ENCODE measurements around the gene SLC22A14. TPM values are rescaled to one million over a fixed set of nuclear protein-coding genes. Genes with fewer than 3 reads are reported as not detected.
A peak's percentile ranks its signal among the peaks of the same experiment; 100 is the strongest.

The SLC22A14 gene
- total and polyA plus RNA-seq, 5 donors: 0.11 to 0.17 (median 0.14) TPM; not detected in 2

DNA sequence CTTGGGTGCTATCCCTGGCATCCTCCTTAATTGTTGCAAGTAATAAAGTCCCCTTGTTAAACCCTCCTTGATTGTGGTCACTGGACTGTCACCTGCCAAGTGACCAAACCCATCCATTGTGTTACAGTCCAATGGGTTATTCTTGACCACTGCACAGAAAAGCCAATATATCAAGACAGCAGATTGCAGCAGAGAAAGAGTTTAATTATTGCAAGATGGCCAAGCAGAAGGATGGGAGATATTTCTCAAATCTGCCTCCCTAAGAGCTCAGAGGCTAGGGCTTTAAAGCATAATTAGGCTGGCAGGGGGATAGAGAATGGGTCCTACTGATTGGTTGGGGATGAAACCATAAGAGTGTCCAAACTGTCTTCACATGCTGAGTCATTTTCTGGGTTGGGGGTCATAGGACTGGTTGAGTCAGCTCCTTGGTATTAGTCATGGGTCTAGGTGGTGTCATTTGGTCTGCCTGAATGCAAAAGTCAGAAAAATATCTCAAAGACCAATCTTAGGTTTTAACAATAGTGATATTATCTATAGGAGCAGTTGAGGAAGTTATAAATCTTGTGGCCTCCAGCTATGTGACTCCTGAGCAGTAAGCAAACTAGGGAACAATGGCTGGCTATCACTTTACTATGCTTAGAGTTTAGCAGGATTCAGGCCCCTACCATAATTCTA, 45.4 kb downstream of the SLC22A14 start:
- Histone ChIP-seq H3K9me3 (ENCODE audit: control insufficient read depth, low read length) (no peaks in the 10 kb centered on the region), H3K4me3 (ENCODE audit: low read length) (no peak overlapping the region), H3K27ac (ENCODE audit: low read length) (no peak overlapping the region), H3K27me3 (ENCODE audit: control insufficient read depth, insufficient read depth) (no peaks in the 10 kb centered on the region), H3K4me1 (ENCODE audit: control insufficient read depth, insufficient read depth, low read length) (no peaks in the 10 kb centered on the region)
- intact Hi-C loops (cut with DNase I): no loop called here
- no peak for DNase-seq
- no peak for ATAC-seq

DNA sequence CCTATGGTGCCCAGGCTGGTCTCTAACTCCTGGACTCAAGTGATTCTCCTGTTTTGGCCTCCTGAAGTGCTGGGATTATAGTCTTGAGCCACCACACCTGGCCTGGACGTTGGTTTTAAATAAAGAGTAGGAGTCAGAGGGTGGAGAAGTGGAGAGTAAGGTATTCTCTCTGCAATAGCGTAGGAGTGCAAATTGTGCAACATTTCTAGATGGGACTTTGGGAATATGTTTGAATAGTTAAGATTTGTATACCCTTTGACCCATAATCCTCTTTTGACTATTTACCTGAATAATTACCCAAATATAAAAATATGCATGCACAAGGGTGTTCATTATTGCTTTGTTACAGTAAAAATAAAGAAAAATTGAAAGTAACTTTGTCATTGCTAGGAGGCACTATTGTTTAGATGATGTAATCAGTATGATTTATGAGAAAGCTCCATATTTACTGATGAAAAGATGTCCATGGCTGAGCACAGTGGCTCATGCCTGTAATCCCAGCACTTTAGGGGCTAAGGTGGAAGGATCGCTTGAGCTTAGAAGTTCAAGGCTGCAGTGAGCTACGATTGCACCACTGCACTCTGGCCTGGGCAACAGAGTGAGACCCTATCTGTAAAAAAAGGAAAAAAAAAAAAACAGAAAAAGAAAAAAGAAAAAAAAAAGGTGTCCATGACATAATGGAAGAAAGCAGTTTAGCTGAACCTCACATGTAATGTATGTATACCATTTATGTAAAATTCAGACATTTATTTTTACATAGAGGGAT, 49.3 kb downstream of the SLC22A14 start:
- Histone ChIP-seq H3K4me3 (ENCODE audit: low read length) (no peak overlapping the region), H3K9me3 (ENCODE audit: control insufficient read depth, low read length) (no peaks in the 10 kb centered on the region), H3K27me3 (ENCODE audit: control insufficient read depth, insufficient read depth) (no peaks in the 10 kb centered on the region), H3K27ac (ENCODE audit: low read length) (no peak overlapping the region), H3K4me1 (ENCODE audit: control insufficient read depth, insufficient read depth, low read length) (no peaks in the 10 kb centered on the region)
- ATAC-seq: no peak
- no peak for DNase-seq
- intact Hi-C loops (cut with DNase I): no loop called here
- 80% methylated on average over 4 of the region's 4 CpGs for WGBS

DNA sequence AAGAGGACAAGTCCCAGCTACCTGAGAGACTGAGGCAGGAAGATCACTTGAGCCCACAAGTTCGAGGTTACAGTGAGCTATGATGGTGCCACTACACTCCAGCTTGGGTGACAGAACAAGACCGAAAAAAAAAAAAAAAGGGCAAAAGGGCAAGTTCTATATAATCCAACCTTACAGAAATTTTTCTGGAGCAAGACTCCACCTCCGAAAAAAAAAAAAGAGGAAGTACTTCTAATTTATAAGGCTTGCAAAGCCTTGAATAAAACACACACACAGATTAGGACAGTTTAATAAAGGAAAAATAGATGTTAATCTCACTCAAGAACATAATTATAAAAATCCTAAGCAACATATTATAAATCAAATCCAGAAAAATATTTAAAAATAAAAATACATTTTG, 50.1 kb downstream of the SLC22A14 start:
- intact Hi-C loops (cut with DNase I): no loop called here
- no peaks in the 10 kb centered on the region for H3K27me3 ChIP-seq (ENCODE audit: control insufficient read depth, insufficient read depth)
- H3K4me1 ChIP-seq (ENCODE audit: control insufficient read depth, insufficient read depth, low read length): no peaks in the 10 kb centered on the region
- H3K27ac ChIP-seq (ENCODE audit: low read length): no peak overlapping the region
- H3K4me3 ChIP-seq (ENCODE audit: low read length): no peak overlapping the region
- no peak for ATAC-seq
- no peaks in the 10 kb centered on the region for H3K9me3 ChIP-seq (ENCODE audit: control insufficient read depth, low read length)
- DNase-seq: no peak
- WGBS: 70% methylated on average over 3 of the region's 3 CpGs

DNA sequence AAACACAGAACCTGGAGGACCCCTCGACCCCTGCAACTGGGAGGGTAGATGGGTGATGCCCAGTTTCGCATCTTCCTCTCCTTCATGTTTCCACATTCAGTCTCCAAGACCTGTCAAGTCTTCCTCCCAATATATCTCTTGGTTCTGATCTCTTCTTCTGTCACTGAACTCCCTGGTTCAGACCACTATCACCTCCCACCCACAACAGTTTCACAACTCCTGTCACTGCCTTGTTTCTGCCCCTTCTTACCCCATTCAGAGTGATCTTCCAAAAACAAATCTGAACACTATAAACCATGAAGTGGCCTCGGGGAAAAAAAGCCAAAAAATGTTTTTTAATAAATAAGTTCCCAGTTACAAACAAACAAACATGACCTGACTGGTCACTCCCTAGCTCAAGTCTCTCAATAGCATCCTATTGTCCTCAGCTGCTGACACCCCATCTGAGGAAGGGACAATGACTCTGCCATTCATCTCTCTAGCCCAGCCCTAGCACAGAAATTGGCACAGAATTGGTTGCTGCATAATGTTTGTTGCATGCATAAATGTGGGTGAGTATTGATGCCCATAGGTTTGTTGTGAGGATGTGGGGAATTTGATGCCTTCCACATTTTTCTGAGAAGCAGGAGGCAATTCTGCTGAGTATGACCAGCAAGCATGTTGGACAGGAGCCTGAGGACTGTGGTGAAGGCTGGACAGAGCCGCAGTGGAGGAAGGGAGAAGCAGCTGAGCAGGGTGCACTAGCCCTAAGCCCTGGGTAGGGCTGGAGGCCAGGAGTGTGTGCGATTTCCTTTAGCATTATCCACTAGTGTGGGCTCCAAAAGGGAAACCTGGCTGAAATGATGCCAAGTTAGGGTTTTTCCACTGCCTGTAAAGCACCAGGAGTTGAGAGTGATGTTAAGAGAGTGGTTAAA, 52.3 kb downstream of the SLC22A14 start:
- WGBS: 70% methylated on average over 5 of the region's 5 CpGs
- no peak for ATAC-seq

DNA sequence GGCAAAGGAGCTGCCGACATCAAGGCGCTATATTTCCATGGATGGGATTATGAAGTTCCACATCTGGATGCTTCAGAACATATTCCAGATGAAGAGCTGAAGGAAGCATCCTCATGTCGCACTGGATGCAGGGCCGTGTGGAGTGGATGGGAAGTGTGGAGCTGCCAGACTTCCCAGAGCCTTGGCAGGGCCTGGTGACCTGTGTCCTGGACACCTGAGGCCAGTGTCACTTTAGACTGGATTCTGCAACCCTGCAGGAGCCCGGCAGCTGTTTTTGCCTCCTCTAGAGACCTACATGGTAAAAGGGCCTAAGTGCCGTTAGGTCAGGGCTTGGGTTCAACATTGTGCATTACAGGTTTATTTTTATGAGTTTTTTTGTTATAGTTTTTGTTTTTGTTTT, 53.2 kb downstream of the SLC22A14 start:
- Histone ChIP-seq H3K9me3 (ENCODE audit: control insufficient read depth, low read length) (no peaks in the 10 kb centered on the region), H3K27me3 (ENCODE audit: control insufficient read depth, insufficient read depth) (no peaks in the 10 kb centered on the region), H3K4me3 (ENCODE audit: low read length) (no peak overlapping the region), H3K27ac (ENCODE audit: low read length) (no peak overlapping the region), H3K4me1 (ENCODE audit: control insufficient read depth, insufficient read depth, low read length) (no peaks in the 10 kb centered on the region)
- no peak for ATAC-seq
- DNase-seq: no peak
- 80% methylated on average over 6 of the region's 6 CpGs for WGBS
- intact Hi-C loops (cut with DNase I): no loop called here

More for the DNA sequence above, 52.3 kb downstream of the SLC22A14 start:
- intact Hi-C loops (cut with DNase I): no loop called here
- H3K9me3 ChIP-seq (ENCODE audit: control insufficient read depth, low read length): no peaks in the 10 kb centered on the region
- no peak overlapping the region for H3K4me3 ChIP-seq (ENCODE audit: low read length)
- H3K27ac ChIP-seq (ENCODE audit: low read length): no peak overlapping the region
- no peaks in the 10 kb centered on the region for H3K4me1 ChIP-seq (ENCODE audit: control insufficient read depth, insufficient read depth, low read length)
- H3K27me3 ChIP-seq (ENCODE audit: control insufficient read depth, insufficient read depth): no peaks in the 10 kb centered on the region
- DNase-seq: no peak

DNA sequence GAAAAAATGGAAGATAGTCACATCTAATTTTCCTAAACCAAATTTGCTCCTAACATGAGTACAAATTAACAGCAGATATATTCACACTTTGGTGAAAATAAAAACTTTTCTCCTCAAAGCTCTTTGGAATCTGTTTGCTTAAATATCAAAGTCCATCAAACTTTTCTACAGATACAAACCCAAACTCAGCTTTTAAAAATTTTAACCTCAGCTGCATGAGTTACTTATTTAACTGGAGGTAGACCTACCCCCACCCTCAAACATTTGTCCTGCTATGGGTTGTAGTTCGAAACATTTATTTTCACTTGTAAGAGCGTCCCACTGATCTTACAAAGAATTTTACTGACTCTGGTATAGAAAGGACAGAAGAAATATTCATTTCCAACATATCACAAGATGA, 55.6 kb downstream of the SLC22A14 start:
- no peaks in the 10 kb centered on the region for H3K4me1 ChIP-seq (ENCODE audit: control insufficient read depth, insufficient read depth, low read length)
- 88% methylated on average over 2 of the region's 2 CpGs for WGBS

DNA sequence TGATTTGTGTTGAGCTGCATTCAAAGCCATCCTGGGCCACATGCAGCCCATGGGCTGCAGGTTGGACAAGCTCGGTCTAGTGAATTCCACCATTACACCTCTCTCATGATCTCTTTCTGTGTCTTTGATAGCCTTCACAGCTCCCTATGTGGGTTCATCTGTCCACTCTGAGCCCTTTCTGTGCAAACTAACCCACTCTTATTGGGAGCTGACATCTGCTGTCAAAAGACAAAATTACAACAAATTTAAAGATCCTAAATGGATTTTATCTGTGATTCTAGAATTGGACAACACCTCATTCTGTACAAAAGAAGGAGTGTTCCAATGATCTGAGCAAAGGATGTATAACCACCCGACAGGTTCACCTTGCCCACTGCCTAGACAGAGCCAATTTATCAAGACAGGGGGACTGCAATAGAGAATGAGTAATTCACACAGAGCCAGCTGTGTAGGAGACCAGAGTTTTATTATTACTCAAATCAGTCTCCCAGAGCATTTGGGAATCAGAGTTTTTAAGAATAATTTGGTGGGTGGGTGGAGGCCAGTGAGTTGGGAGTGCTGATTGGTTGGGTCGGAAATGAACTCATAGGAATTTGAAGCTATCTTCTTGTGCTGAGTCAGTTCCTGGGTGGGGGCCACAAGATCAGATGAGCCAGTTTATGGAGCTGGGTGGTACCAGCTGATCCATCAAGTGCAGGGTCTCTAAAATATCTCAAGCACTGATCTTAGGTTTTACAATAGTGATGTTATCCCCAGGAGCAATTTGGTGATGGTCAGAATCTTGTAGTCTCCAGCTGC, 61.9 kb downstream of the SLC22A14 start:
- Histone ChIP-seq H3K4me3 (ENCODE audit: low read length) (no peak overlapping the region), H3K27me3 (ENCODE audit: control insufficient read depth, insufficient read depth) (no peaks in the 10 kb centered on the region), H3K9me3 (ENCODE audit: control insufficient read depth, low read length) (no peaks in the 10 kb centered on the region), H3K27ac (ENCODE audit: low read length) (no peak overlapping the region), H3K4me1 (ENCODE audit: control insufficient read depth, insufficient read depth, low read length) (no peaks in the 10 kb centered on the region)
- DNase-seq (no peak), ATAC-seq (no peak)
- 81% methylated on average over 3 of the region's 3 CpGs for WGBS
- intact Hi-C loops (cut with DNase I): loop anchor here in 1 of 4 donors (10.0 kb wide), 1 partner anchor 131 kb away; no protein-coding TSS in a partner anchor

More for the DNA sequence above, 55.6 kb downstream of the SLC22A14 start:
- Histone ChIP-seq H3K9me3 (ENCODE audit: control insufficient read depth, low read length) (no peaks in the 10 kb centered on the region), H3K27me3 (ENCODE audit: control insufficient read depth, insufficient read depth) (no peaks in the 10 kb centered on the region), H3K4me3 (ENCODE audit: low read length) (no peak overlapping the region), H3K27ac (ENCODE audit: low read length) (no peak overlapping the region)
- no peak for ATAC-seq
- intact Hi-C loops (cut with DNase I): no loop called here
- no peak for DNase-seq

DNA sequence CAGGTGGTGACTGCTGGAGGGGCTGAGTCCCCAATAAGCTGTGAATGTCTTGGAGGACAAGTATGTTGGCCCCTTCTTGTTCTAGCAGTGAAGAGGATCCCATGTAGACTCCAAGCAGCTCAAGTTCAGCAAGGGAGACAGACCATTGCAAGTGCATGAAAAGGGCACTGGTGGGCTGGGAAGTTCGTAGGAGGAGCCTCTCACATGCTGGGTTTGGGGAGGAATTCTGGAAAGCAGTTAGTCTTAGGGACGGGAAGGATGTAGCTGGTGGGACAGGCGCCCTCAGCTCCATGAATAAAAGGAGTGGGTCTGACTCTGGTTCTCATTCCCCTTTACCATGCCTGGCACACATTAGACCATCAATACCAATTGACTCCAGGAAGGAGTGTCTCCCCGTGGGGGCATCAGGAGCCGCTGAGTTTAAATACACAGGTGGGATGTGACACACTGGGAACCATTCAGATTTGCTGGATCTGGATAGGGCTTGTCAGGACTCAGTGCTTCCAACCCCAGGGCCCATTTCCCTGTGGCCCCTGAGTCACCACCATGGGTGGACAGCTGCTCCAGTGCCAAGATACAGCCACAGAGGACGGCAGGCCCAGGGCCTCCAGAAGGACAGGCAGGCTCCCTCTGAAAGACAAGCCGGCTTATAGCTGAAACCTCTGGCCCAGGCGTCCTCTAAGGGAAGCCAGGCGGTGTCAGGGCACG, 63.9 kb downstream of the SLC22A14 start:
- H3K9me3 ChIP-seq (ENCODE audit: control insufficient read depth, low read length): no peaks in the 10 kb centered on the region
- intact Hi-C loops (cut with DNase I): loop anchor here (2.0 to 10.0 kb wide), 4 partner anchors 129 to 135 kb away; no protein-coding TSS in a partner anchor
- no peaks in the 10 kb centered on the region for H3K4me1 ChIP-seq (ENCODE audit: control insufficient read depth, insufficient read depth, low read length)
- 47% methylated on average over 10 of the region's 10 CpGs for WGBS
- no peak overlapping the region for H3K27ac ChIP-seq (ENCODE audit: low read length)
- H3K4me3 ChIP-seq (ENCODE audit: low read length): no peak overlapping the region
- H3K27me3 ChIP-seq (ENCODE audit: control insufficient read depth, insufficient read depth): no peaks in the 10 kb centered on the region
- DNase-seq (no peak), ATAC-seq (peak; percentile 30 to 68)

DNA sequence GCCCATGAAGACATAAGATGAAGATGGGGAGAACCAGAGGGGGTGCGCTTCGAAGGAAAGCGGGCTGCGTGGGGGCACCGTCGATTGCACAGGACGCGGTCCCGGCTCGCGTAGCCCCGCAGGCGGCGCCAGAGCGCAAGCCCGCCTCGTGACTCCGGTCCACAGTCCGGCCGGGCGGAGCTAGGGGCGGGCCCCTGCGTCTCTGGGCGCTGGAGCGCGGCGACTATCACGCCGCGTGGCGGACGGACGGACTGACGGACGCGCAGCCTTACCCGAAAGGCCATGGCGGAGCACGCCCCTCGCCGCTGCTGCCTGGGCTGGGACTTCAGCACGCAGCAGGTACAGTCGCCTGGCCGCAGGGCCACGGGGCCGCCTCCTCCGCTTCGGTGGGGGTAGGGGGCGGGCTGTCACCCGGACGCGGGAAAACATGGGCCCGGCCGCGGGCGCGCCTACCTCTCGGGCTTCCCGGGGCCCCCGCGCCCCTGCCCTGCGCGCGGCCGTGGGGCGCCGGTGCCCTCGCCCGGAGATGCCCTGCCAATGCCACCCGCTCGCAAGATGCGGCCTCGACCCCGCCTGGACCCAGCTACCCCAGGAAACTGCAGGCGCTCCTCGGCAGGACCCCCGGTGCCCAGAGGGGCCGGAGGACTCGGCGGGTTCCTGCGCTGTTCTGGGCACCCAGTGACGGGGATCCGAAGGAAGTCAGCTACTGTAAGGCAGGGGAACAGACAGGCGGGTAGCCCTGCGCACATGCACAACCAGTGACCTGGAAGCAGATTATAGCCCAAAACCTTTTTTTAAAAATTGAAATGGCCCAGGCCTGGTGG, 64.7 kb downstream of the SLC22A14 start, which contains the start of gene XYLB:
TSS of gene XYLB (plus strand) at position 199 of the 824 bp plus-strand sequence. CDS start at position 283, 84 bp downstream.
- Histone ChIP-seq H3K4me3 (ENCODE audit: low read length) (peak within 1 kb of the TSS; percentile 66), H3K27ac (ENCODE audit: low read length) (no peak within 1 kb of the TSS), H3K9me3 (ENCODE audit: control insufficient read depth, low read length) (no peaks in the 10 kb centered on the region), H3K4me1 (ENCODE audit: control insufficient read depth, insufficient read depth, low read length) (no peaks in the 10 kb centered on the region), H3K27me3 (ENCODE audit: control insufficient read depth, insufficient read depth) (no peaks in the 10 kb centered on the region)
- ATAC-seq (peak; percentile 99), DNase-seq (peak; percentile 91 to 96 (median 95))
- intact Hi-C loops (cut with DNase I): loop anchor here (2.0 to 10.0 kb wide), 4 partner anchors 128 to 134 kb away; no protein-coding TSS in a partner anchor
- WGBS: 2% methylated on average over 85 of the region's 85 CpGs

Measured in right cardiac atrium (tissue), 5 donors.